ENCODE results near the gene PEDS1. TPM values are rescaled to one million over a fixed set of nuclear protein-coding genes. Genes with fewer than 3 reads are reported as not detected.

Gene PEDS1
- total and polyA plus RNA-seq, 2 of the 13 experiments (the other 11 are each of a cell fraction or from before 2014, with no cell fraction given) = 30.5 to 93.9 TPM

DNA sequence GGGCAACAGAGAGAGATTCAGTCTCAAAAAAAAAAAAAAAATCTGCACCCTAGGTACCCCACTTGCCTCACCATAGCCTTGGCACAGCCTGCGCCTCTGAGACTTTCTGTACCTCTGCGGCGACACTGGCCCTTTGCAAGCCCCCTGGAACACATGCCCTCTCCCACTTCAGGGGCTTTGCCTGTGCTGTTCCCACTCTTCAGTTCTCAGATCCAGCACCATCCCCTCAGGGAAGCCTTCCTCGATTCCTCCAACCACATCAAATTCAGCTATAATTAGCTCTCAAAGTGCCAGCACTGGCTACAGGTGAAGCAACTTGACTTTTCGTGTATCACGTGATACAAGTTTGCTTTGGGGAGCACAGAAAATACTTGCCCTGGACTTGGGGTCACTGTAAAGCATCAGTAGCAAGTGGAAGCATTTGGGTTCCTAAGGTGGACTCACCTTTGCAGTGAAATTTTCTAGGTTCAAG, 38.4 kb downstream of the PEDS1 start (continued):
- TF ChIP-seq LCORL (IDR thresholded peaks at IDR 0.05) (peak; percentile 12; the same call in 1 of the 2 replicates), LCORL (CRISPR knock-in tag; IDR thresholded peaks at IDR 0.05) (no peak), HCFC1 (IDR thresholded peaks at IDR 0.05; ENCODE audit: low read depth, low read length) (no peak), MYC (CRISPR knock-in tag; IDR thresholded peaks at IDR 0.05; ENCODE audit: borderline replicate concordance) (no peak), MLX (CRISPR knock-in tag; IDR thresholded peaks at IDR 0.05) (0 out of 2 replicates have a peak, but pooled peaks have one; percentile 25), USF2 (IDR thresholded peaks at IDR 0.05; ENCODE audit: low read depth, low read length) (peak; percentile 85), USF2 (CRISPR knock-in tag; IDR thresholded peaks at IDR 0.05; ENCODE audit: borderline replicate concordance) (peak; percentile 79; the same call in 1 of the 2 replicates), BCL6 (CRISPR knock-in tag; IDR thresholded peaks at IDR 0.05) (no peak), SRSF4 (IDR thresholded peaks at IDR 0.05; ENCODE audit: low read depth, low read length, poor library complexity, severe bottlenecking) (no peak), ZNF232 (CRISPR knock-in tag; IDR thresholded peaks at IDR 0.05; ENCODE audit: borderline replicate concordance) (no peak), ZNF10 (CRISPR knock-in tag; IDR thresholded peaks at IDR 0.05; ENCODE audit: borderline replicate concordance, low read depth) (no peak), KMT2B (CRISPR knock-in tag; IDR thresholded peaks at IDR 0.05) (no peak), MEIS2 (CRISPR knock-in tag; IDR thresholded peaks at IDR 0.05) (0 out of 2 replicates have a peak, but pooled peaks have one; percentile 20), NFKB2 (CRISPR knock-in tag; IDR thresholded peaks at IDR 0.05; ENCODE audit: borderline replicate concordance) (0 out of 2 replicates have a peak, but pooled peaks have one; percentile 39)
- TF ChIP-seq, protein P1, sequence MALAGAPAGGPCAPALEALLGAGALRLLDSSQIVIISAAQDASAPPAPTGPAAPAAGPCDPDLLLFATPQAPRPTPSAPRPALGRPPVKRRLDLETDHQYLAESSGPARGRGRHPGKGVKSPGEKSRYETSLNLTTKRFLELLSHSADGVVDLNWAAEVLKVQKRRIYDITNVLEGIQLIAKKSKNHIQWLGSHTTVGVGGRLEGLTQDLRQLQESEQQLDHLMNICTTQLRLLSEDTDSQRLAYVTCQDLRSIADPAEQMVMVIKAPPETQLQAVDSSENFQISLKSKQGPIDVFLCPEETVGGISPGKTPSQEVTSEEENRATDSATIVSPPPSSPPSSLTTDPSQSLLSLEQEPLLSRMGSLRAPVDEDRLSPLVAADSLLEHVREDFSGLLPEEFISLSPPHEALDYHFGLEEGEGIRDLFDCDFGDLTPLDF (CRISPR knock-in tag; IDR thresholded peaks at IDR 0.05) = no peak
- TF ChIP-seq, protein P2, sequence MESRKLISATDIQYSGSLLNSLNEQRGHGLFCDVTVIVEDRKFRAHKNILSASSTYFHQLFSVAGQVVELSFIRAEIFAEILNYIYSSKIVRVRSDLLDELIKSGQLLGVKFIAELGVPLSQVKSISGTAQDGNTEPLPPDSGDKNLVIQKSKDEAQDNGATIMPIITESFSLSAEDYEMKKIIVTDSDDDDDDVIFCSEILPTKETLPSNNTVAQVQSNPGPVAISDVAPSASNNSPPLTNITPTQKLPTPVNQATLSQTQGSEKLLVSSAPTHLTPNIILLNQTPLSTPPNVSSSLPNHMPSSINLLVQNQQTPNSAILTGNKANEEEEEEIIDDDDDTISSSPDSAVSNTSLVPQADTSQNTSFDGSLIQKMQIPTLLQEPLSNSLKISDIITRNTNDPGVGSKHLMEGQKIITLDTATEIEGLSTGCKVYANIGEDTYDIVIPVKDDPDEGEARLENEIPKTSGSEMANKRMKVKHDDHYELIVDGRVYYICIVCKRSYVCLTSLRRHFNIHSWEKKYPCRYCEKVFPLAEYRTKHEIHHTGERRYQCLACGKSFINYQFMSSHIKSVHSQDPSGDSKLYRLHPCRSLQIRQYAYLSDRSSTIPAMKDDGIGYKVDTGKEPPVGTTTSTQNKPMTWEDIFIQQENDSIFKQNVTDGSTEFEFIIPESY (CRISPR knock-in tag; IDR thresholded peaks at IDR 0.05) = no peak
- TF ChIP-seq, protein P3, sequence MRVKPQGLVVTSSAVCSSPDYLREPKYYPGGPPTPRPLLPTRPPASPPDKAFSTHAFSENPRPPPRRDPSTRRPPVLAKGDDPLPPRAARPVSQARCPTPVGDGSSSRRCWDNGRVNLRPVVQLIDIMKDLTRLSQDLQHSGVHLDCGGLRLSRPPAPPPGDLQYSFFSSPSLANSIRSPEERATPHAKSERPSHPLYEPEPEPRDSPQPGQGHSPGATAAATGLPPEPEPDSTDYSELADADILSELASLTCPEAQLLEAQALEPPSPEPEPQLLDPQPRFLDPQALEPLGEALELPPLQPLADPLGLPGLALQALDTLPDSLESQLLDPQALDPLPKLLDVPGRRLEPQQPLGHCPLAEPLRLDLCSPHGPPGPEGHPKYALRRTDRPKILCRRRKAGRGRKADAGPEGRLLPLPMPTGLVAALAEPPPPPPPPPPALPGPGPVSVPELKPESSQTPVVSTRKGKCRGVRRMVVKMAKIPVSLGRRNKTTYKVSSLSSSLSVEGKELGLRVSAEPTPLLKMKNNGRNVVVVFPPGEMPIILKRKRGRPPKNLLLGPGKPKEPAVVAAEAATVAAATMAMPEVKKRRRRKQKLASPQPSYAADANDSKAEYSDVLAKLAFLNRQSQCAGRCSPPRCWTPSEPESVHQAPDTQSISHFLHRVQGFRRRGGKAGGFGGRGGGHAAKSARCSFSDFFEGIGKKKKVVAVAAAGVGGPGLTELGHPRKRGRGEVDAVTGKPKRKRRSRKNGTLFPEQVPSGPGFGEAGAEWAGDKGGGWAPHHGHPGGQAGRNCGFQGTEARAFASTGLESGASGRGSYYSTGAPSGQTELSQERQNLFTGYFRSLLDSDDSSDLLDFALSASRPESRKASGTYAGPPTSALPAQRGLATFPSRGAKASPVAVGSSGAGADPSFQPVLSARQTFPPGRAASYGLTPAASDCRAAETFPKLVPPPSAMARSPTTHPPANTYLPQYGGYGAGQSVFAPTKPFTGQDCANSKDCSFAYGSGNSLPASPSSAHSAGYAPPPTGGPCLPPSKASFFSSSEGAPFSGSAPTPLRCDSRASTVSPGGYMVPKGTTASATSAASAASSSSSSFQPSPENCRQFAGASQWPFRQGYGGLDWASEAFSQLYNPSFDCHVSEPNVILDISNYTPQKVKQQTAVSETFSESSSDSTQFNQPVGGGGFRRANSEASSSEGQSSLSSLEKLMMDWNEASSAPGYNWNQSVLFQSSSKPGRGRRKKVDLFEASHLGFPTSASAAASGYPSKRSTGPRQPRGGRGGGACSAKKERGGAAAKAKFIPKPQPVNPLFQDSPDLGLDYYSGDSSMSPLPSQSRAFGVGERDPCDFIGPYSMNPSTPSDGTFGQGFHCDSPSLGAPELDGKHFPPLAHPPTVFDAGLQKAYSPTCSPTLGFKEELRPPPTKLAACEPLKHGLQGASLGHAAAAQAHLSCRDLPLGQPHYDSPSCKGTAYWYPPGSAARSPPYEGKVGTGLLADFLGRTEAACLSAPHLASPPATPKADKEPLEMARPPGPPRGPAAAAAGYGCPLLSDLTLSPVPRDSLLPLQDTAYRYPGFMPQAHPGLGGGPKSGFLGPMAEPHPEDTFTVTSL (CRISPR knock-in tag; IDR thresholded peaks at IDR 0.05; ENCODE audit: borderline replicate concordance) = no peak

Data from HepG2 (cell line).